ENCODE measurements around the gene UBE4B. TPM values are rescaled to one million over a fixed set of nuclear protein-coding genes. Genes with fewer than 3 reads are reported as not detected.

UBE4B gene
- total RNA-seq, 2 donors from 2014 or later, result 42.9 to 47.8 TPM

DNA sequence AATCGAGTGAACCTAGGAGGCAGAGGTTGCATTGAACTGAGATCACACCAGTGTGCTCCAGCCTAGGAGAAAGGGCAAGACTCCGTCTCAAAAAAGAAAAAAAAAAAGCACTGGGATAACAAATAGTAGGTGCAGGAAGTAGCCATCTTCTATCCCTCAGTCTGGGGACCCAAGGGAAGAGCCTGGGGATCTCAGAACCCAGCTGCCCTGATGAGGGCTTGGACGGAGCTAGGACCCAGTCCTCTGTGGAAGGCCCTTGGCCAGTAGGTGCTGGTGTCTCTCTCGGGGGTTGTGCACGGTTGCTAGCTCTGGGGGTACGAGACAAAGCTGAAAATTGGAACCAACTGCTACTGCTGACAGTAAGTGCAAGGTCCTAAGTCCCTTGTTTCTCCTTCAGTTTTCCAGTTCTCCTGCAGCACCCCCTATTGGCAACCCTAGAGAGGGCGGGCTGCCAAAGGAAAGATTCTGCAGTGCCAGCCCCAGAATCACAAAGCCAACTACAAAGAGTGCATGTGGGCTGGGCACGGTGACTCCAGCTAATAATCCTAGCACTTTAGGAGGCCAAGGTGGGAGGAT is 120.0 kb downstream of the UBE4B start:
- intact Hi-C loops (cut with DNase I), result no loop called here
- peak; percentile 31 for DNase-seq
- ATAC-seq, result peak; percentile 30 to 42

GRCh38 chr1:10155087-10155712 is 122.4 kb downstream of the UBE4B start:
- intact Hi-C loops (cut with DNase I), result no loop called here
- peak; percentile 82 to 92 for ATAC-seq
- DNase-seq, result no peak

DNA sequence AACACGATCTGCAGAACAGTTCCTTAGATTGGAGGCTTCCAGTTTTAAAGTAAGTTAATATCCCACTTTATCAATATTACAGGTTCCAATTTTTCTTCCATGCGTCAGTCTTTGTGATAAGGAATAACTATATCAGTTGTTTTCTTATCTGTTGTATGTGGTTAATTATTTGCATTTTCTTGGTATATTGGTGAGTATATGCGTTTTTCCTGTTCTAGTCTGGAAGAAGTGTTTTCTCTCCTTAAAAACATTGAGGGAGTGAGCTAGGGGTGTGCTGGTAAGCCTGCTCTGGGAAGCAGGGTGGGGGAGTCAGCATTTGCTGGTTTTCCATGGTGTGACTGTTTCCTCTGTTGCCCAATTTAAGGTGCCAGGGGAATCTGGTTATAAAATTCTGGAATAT is 127.4 kb downstream of the UBE4B start:
- DNase-seq (no peak), ATAC-seq (no peak)
- intact Hi-C loops (cut with DNase I), result no loop called here

DNA sequence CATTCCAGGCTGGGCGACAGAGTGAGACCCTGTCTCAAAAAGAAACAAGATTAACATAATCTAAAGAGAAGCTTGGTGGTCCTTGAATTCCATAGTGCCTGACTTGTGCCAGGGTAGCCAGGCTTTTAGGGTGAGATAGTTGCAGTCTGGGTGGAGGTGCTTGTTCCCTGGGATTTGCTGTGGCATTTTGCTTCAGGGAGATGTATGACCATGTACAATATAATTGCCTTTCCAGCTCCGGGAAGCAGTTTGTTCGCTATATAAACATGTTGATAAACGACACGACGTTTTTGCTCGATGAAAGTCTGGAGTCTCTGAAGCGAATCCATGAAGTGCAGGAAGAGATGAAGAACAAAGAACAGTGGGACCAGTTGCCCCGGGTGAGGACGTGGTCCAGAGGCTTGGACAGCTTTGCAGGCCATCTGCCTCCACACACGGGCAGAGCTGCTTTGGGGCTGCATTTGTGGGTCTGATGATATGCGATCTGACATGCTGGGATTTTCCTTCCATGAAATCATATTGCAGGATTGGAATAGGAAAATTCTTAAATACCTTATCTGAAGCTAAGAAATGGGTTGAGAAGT is 128.2 kb downstream of the UBE4B start:
- ATAC-seq (no peak), DNase-seq (no peak)
- intact Hi-C loops (cut with DNase I), result no loop called here

- DNase-seq (peak; percentile 58), ATAC-seq (peak; percentile 77 to 80)
- intact Hi-C loops (cut with DNase I), result no loop called here
Measured at GRCh38 chr1:10161541-10162290, 129.0 kb downstream of the UBE4B start.

- ATAC-seq (no peak), DNase-seq (no peak)
- intact Hi-C loops (cut with DNase I), result no loop called here
Measured at GRCh38 chr1:10168912-10169514, 136.3 kb downstream of the UBE4B start.

GRCh38 chr1:10170239-10170574 is 137.4 kb downstream of the UBE4B start:
- ATAC-seq (no peak), DNase-seq (no peak)
- intact Hi-C loops (cut with DNase I), result no loop called here

DNA sequence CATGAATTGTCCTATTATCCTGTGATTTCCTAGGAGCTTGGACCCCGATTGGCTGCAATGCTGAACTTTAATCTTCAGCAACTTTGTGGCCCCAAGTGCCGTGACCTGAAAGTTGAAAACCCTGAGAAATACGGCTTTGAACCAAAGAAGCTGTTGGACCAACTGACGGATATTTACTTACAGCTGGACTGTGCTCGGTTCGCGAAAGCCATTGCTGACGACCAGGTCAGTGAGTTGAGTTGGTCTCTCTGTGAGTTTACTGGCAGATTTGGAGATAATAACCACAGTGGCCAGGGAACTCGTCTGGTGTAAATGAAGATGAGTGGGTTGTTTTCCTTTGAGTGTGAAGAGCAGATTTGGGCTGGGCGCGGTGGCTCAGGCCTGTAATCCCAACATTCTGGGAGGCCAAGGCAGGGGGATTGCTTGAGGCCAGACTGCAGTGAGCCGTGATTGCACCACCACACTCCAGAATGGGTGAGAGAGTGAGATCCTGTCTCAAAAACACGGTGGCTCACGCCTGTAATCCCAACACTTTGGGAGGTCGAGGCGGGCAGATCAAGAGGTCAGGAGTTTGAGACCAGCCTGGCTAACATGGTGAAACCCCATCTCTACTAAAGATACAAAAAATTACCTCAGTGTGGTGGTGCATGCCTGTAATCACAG is 138.5 kb downstream of the UBE4B start:
- intact Hi-C loops (cut with DNase I), result no loop called here
- ATAC-seq (no peak), DNase-seq (no peak)

DNA sequence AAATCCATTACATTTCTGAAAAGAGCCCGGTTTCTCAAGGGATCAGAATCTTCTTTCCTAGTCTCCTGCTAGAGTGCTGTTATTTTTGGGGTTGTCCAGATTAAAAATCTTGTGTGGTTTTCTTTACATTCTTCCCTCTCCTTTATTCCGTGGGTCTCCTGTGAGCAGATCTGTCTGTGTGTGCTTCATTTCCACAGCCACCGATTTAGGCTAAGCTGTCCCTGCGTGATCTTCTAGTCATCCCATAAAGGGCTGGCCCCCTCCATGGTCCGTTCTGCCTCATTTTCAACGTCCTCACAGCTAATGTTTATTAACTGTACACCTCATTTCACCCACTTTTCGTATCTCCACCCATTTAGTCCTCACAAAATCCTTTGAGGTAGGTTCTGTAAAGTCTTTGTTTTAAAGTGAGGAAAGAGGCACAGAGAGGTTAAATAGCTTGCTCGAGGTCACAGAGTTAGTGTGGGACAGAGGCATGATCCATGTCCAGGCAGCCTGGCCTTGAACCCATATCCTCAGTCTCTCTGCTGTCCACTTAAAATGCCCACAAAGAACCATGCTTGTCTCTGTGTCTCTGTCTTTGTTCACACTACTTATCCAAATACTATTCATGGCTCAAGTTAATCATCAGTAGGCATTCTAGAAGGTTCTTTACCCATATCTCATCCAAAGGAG is 139.4 kb downstream of the UBE4B start:
- no peak for ATAC-seq
- intact Hi-C loops (cut with DNase I), result no loop called here
- DNase-seq, result no peak

- ATAC-seq, result no peak
- intact Hi-C loops (cut with DNase I), result no loop called here
- no peak for DNase-seq
Measured at GRCh38 chr1:10173582-10173981, 140.8 kb downstream of the UBE4B start.

GRCh38 chr1:10177876-10178275 is 145.1 kb downstream of the UBE4B start:
- DNase-seq (no peak), ATAC-seq (no peak)
- intact Hi-C loops (cut with DNase I), result no loop called here

- ATAC-seq (no peak), DNase-seq (no peak)
- intact Hi-C loops (cut with DNase I), result no loop called here
Measured at GRCh38 chr1:10178597-10179405, 146.0 kb downstream of the UBE4B start.

DNA sequence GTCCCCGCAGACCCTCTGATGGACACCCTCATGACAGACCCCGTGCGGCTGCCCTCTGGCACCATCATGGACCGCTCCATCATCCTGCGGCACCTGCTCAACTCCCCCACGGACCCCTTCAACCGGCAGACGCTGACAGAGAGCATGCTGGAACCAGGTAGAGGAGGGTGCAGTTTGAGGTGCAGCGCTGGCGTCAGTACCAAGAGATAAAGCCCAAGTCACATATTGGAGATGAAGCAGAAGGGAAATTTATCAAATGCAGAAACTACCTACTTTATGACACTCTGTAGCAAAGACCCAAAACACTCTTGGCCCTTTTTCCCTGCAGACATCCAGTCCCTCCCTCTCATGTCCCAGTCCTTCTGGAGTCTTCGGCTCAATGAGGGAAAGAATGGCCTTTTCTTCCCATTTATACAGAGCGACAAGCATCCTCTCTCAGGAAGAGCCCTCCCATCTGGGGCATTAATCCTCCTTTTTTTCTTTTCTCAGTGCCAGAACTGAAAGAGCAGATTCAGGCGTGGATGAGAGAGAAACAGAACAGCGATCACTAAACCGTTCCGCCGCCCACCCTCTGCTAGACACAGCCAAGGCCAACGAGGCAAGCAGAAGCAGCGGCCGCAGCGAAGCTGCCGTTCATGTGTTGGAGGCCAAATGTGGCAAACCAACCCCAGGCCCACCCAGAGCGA is 146.8 kb downstream of the UBE4B start:
- DNase-seq, result no peak
- no peak for ATAC-seq
- intact Hi-C loops (cut with DNase I), result no loop called here

- intact Hi-C loops (cut with DNase I), result no loop called here
- ATAC-seq (no peak), DNase-seq (no peak)
Measured at GRCh38 chr1:10181154-10181553, 148.4 kb downstream of the UBE4B start.

GRCh38 chr1:10185759-10186158 is 153.0 kb downstream of the UBE4B start:
- intact Hi-C loops (cut with DNase I), result no loop called here
- ATAC-seq (no peak), DNase-seq (no peak)

- ATAC-seq, result no peak
- DNase-seq, result no peak
- intact Hi-C loops (cut with DNase I), result no loop called here
Measured at GRCh38 chr1:10186331-10187025, 153.7 kb downstream of the UBE4B start.

DNA sequence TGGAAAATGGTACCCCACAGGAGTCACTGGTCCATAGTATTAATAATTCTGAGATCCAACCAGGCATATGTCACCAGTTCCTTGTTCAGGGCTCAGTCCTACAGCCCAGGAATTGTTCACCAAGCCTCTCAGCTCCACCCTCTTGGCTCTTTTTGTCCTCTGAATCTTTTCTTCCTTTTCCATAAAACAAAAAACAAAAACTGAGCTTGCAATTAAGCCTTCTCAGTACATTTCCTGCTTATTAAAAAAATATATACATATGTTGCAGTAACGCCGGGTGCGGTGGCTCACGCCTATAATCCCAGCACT is 154.2 kb downstream of the UBE4B start:
- DNase-seq (no peak), ATAC-seq (no peak)
- intact Hi-C loops (cut with DNase I), result no loop called here

Measured in left cardiac atrium (tissue), 4 donors.